Measurements from ENCODE around the gene DCP1B.

- TF ChIP-seq CEBPB (IDR thresholded peaks at IDR 0.05; ENCODE audit: low read depth, low read length) (peak; percentile 31; the same call in 1 of the 2 replicates), POLR2A (IDR thresholded peaks at IDR 0.05; ENCODE audit: low read depth, low read length) (no peak), CTCF (conservative IDR thresholded peaks at IDR 0.05; ENCODE audit: low read depth, low read length) (no peak), RFX5 (IDR thresholded peaks at IDR 0.05; ENCODE audit: low read depth, low read length) (no peak)
Measured at GRCh38 chr12:1947081-1947480, 57.2 kb downstream of the DCP1B start.
